GM21447 (cell line): ENCODE measurements around the gene CALHM5.

Experiments used
- ATAC-seq: cut with Tn5 transposase; IDR thresholded peaks from one replicate; pipeline ENCODE4 v1.9.1; 2021; ENCODE audit not compliant: unreplicated experiment

Gene CALHM5

GRCh38 chr6:116507324-116507723 is 4.1 kb upstream of the CALHM5 start:
- no peak for ATAC-seq

GRCh38 chr6:116508527-116508926 is 2.9 kb upstream of the CALHM5 start:
- ATAC-seq: no peak

GRCh38 chr6:116512111-116512559 is 696 bp downstream of the CALHM5 start:
- peak; percentile 70 for ATAC-seq

GRCh38 chr6:116512734-116513133 is 1.3 kb downstream of the CALHM5 start:
- no peak for ATAC-seq

GRCh38 chr6:116513224-116513875 is 1.9 kb downstream of the CALHM5 start:
- no peak for ATAC-seq

GRCh38 chr6:116514111-116514510 is 2.7 kb downstream of the CALHM5 start:
- ATAC-seq: no peak

GRCh38 chr6:116515141-116515540 is 3.7 kb downstream of the CALHM5 start:
- no peak for ATAC-seq

GRCh38 chr6:116518621-116519368 is 7.4 kb downstream of the CALHM5 start:
- ATAC-seq: no peak

GRCh38 chr6:116522896-116523295 is 11.5 kb downstream of the CALHM5 start:
- ATAC-seq: no peak

GRCh38 chr6:116524236-116524635 is 12.8 kb downstream of the CALHM5 start:
- no peak for ATAC-seq

- no peak for ATAC-seq
Measured at GRCh38 chr6:116528133-116528532, 16.7 kb downstream of the CALHM5 start.

- ATAC-seq: no peak
Measured at GRCh38 chr6:116528780-116529179, 17.3 kb downstream of the CALHM5 start.

- ATAC-seq: no peak
Measured at GRCh38 chr6:116529466-116530290, 18.2 kb downstream of the CALHM5 start.

- ATAC-seq: no peak
Measured at GRCh38 chr6:116530436-116530835, 19.0 kb downstream of the CALHM5 start.

- ATAC-seq: peak; percentile 85
Measured at GRCh38 chr6:116531675-116532570, 20.5 kb downstream of the CALHM5 start.

- ATAC-seq: no peak
Measured at GRCh38 chr6:116533233-116533957, 22.0 kb downstream of the CALHM5 start.

- ATAC-seq: no peak
Measured at GRCh38 chr6:116535109-116535508, 23.7 kb downstream of the CALHM5 start.

GRCh38 chr6:116536216-116536621 is 24.8 kb downstream of the CALHM5 start:
- ATAC-seq: no peak

GRCh38 chr6:116542426-116542825 is 31.0 kb downstream of the CALHM5 start:
- ATAC-seq: no peak

GRCh38 chr6:116543149-116543548 is 31.7 kb downstream of the CALHM5 start:
- ATAC-seq: no peak
